Measurements from ENCODE around the gene CSRP1. TPM values are rescaled to one million over a fixed set of nuclear protein-coding genes. Genes with fewer than 3 reads are reported as not detected.

The CSRP1 gene
- total RNA-seq, 4 donors from 2014 or later = 548 to 1,751 (median 1,444) TPM

DNA sequence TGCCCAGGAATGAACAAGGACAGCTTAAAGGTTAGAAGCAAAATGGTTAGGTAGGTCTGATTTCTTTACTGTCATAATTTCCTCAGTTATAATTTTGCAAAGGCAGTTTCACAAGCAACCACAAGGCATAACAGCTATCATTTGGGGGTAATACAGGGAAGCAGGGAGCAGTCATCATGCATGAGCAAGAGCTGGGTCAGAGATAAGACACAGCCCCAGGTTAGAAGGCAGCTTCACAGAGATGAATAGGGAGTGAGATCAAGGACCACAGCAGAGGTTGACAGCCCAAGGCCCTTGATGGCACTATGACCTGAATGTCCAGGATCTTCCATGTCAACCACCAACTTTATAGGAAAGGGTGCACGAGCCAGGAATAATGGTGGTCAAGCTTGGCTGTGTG is 9.0 kb upstream of the CSRP1 start:
- DNase-seq (ENCODE audit: low spot score in 2 of 2) = no peak
- TF ChIP-seq EP300 (IDR thresholded peaks at IDR 0.05) (no peak), POLR2A (IDR thresholded peaks at IDR 0.05) (no peak)
- TF ChIP-seq, protein P1, sequence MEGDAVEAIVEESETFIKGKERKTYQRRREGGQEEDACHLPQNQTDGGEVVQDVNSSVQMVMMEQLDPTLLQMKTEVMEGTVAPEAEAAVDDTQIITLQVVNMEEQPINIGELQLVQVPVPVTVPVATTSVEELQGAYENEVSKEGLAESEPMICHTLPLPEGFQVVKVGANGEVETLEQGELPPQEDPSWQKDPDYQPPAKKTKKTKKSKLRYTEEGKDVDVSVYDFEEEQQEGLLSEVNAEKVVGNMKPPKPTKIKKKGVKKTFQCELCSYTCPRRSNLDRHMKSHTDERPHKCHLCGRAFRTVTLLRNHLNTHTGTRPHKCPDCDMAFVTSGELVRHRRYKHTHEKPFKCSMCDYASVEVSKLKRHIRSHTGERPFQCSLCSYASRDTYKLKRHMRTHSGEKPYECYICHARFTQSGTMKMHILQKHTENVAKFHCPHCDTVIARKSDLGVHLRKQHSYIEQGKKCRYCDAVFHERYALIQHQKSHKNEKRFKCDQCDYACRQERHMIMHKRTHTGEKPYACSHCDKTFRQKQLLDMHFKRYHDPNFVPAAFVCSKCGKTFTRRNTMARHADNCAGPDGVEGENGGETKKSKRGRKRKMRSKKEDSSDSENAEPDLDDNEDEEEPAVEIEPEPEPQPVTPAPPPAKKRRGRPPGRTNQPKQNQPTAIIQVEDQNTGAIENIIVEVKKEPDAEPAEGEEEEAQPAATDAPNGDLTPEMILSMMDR (IDR thresholded peaks at IDR 0.05) = no peak
- H3K27me3 ChIP-seq = no peaks in the 10 kb centered on the region
- peaks cover 0 to 29% (median 23%) of the 10 kb centered on the region in 4 donors for H3K4me1 ChIP-seq
- H3K4me3 ChIP-seq = no peak overlapping the region
- H3K27ac ChIP-seq = no peak overlapping the region
- WGBS, 2 donors = 87 to 100% methylated on average over 1 of the region's 1 CpG
- no peaks in the 10 kb centered on the region for H3K9me3 ChIP-seq
- H3K36me3 ChIP-seq = no peaks in the 10 kb centered on the region

DNA sequence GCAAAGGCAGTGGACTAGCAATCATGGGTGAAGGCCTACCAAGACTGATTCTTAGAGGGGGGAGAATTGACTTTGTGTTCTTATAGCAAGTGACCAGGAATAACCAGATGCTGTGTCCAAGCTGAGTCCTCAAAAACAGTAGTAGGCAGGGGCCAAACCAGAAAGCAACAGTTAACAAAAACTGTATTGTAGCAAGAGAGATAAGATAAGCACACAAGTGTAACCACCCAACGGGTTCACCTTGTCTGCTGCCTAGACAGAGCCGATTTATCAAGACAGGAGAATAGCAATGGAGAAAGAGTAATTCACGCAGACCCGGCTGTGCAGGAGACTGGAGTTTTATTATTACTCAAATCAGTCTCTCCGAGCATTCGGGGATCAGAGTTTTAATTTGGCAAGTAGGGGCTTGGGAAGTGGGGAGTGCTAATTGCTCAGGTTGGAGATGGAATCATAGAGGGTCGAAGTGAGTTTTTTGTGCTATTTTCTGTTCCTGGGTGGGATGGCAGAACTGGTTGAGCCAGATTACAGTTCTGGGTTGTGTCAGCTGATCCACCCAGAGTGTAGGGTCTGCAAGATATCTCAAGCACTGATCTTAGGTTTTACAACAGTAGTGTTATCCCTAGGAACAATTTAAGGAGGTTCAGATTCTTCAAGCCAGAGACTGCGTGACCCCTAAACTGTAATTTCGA is 8.3 kb upstream of the CSRP1 start:
- whole genome bisulfite sequencing, 2 donors = 88 to 89% methylated on average over 9 of the region's 9 CpGs
- Histone ChIP-seq H3K27ac (no peak overlapping the region), H3K9me3 (no peaks in the 10 kb centered on the region), H3K4me1 (peaks cover 0 to 32% (median 23%) of the 10 kb centered on the region in 4 donors), H3K27me3 (no peaks in the 10 kb centered on the region), H3K4me3 (no peak overlapping the region), H3K36me3 (no peaks in the 10 kb centered on the region)
- TF ChIP-seq, protein P1 (IDR thresholded peaks at IDR 0.05) = no peak
- no peak for TF ChIP-seq POLR2A (IDR thresholded peaks at IDR 0.05)
- no peak for TF ChIP-seq EP300 (IDR thresholded peaks at IDR 0.05)
- no peak for DNase-seq (ENCODE audit: low spot score in 2 of 2)

DNA sequence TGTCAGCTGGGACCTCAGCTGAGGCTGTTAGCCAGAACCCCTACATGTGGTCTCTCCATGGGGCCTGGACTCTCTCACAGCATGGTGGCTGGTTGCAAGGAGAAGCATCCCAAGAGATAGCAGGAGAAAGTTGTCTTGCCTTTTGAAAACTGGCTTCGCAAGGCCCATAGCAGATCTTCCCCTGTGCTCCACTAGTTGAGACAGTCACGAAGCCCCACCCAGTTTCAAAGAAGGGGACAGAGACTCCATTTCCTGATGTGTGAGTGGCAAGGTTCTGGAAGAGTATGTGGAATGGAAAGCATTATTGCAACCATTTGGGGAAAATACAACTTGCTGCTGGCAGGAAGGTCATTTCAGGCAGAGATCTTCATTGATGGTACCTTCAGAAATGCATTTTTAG is 7.5 kb upstream of the CSRP1 start:
- 100% methylated on average over 2 of the region's 2 CpGs for whole genome bisulfite sequencing, 2 donors
- TF ChIP-seq EP300 (IDR thresholded peaks at IDR 0.05) (no peak), POLR2A (IDR thresholded peaks at IDR 0.05) (no peak)
- TF ChIP-seq, protein P1 (IDR thresholded peaks at IDR 0.05) = no peak

DNA sequence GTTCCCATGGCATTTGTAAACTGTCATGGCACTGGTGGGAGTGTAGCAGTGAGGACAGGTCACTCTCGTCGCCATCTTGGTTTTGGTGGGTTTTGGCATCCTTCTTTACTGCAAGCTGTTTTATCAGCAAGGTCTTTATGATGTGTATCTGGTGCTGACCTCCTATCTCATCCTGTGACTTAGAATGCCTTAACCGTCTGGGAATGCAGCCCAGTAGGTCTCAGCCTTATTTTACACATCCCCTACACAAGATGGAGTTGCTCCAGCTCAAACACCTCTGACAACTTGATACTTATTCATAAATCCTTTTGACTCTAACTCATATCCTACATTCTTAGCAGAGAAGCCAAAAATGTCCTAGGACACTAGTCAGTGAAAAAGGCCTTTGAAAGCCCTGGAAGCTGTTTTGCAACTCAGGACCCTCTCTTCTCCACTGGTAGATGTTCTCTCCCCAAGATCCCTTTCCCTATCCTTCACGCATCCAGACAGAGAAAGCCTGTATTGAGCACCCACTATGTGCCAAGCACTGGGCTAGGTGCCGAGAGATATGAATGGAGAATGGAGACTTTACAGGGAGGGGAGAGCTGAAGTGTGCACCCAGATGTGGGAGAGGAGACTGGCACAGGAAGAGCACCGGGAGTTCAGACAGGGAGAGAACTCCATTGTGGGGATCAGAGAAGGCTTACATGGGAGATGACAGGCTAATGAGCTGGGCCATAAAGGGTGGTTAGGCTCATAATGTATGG is 6.7 kb upstream of the CSRP1 start:
- WGBS, 2 donors = 79 to 85% methylated on average over 6 of the region's 6 CpGs
- DNase-seq (ENCODE audit: low spot score in 2 of 2) = no peak
- peak overlapping the region; percentile 54 to 88 (median 71) for H3K27ac ChIP-seq

More for the DNA sequence above, 7.5 kb upstream of the CSRP1 start:
- Histone ChIP-seq H3K4me1 (peaks cover 0 to 32% (median 23%) of the 10 kb centered on the region in 4 donors), H3K9me3 (no peaks in the 10 kb centered on the region), H3K27ac (peak overlapping the region in 1 of 4 donors; percentile 87), H3K27me3 (no peaks in the 10 kb centered on the region), H3K4me3 (no peak overlapping the region), H3K36me3 (no peaks in the 10 kb centered on the region)
- no peak for DNase-seq (ENCODE audit: low spot score in 2 of 2)

More for the DNA sequence above, 6.7 kb upstream of the CSRP1 start:
- Histone ChIP-seq H3K36me3 (no peaks in the 10 kb centered on the region), H3K4me3 (no peak overlapping the region), H3K9me3 (no peaks in the 10 kb centered on the region), H3K4me1 (peaks cover 0 to 32% (median 23%) of the 10 kb centered on the region in 4 donors), H3K27me3 (no peaks in the 10 kb centered on the region)
- TF ChIP-seq POLR2A (IDR thresholded peaks at IDR 0.05) (no peak), EP300 (IDR thresholded peaks at IDR 0.05) (no peak)
- TF ChIP-seq, protein P1 (IDR thresholded peaks at IDR 0.05) = no peak

All from tibial nerve (tissue), 4 donors.